DMS 273 (cell line): Measurements from ENCODE around the gene TMEM50B.
"Not testable (repeated sequence)": the region's sequence is repeated elsewhere in the genome, so short reads cannot be mapped to it uniquely, and the experiment has no call there.

ENCODE experiments used
- DNase-seq: peaks from one replicate; lab custom pipeline; 2025; ENCODE audit not compliant: unreplicated experiment; lab: John Stamatoyannopoulos, UW

TMEM50B gene

DNA sequence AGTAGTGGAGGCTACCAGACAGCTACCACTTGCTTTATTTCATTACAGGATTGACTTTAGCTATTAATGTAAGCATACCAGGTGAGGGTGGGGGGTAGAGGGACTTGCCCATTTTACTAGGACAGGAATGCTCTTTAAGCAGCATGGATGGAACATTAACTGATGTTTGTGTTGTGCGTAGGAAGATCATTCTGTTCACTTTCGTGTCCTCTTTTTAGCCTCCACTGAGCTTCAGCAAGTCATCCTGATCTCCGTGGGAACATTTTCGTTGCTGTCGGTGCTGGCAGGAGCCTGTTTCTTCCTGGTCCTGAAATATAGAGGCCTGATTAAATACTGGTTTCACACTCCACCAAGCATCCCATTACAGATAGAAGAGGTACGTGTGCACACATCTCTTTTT lies 47.3 kb downstream of the TMEM50B start:
- DNase-seq = no peak

DNA sequence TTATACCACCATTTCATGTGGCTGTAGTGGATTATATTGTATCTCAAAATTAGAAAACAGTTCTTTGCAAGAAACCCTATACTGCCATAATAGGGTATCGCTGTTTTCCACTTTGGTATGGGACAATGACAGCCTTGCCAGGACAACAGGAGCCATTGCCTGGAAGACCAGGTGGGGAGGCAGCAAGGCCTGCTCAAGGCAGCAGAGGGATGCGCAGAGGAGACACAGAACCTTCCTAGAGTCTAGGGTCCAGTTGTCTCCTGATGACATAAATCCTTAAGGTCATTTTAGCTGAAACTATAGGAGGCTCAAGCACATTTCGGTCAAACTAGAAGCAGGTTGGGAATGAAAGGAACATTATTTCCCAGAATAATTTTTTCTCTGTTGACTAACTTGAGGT lies 48.9 kb downstream of the TMEM50B start:
- no peak for DNase-seq

DNA sequence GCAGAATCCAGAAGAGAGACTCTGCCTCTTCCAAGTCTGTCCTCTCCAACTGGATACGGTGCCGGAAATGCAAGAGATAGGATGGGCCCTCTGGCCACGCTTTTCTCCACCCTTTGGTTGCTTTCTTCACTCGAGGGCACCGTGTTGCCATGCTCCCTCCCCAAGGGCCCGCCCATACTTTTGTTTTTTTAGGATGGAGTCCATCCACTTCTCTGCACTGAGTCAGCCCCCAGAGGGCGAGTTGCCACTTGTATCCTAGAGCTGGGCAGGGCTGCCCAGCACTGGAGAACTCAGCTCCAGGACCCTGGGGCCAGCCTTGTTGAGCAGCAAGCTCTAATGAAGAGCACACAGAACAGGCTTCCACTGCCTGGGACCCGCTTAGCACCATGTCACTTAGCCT lies 51.1 kb downstream of the TMEM50B start:
- peak; percentile 16 for DNase-seq

DNA sequence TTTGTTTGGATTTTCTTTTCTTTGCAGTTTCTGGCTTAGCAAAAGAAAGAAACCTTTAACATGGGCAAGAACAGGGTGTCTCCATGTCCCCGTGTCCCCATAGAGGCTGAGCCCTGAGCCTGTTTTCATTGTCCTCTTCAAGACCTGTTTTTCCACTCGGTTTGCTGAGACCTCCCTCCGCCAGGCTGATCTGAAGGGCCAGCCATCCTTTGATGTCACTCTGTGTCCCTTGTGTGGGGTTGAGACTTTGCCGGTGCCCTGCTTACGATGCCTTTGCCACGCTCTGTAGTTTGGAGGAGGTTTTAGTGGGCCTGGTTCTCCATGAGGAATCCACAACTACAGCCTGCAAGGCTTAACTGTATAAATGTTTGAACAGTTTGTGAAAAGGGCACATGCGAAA lies 52.7 kb downstream of the TMEM50B start:
- no peak for DNase-seq

DNA sequence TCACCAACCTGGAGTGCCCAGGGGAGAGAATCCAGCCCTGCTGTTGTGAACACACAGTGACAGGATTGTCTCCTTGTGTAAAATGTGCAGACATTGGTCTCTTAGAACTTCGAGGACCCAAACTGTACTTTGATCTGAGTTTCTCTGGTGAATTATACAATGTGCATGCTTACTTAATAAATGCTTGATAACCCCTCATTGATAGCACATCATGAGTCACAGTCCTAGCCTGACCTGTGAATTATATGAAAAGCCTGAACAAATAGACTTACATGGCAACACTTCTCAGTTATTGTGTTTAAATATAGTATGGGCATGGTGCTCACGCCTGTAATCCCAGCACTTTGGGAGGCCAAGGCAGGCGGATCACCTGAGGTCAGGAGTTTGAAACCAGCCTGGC lies 53.9 kb downstream of the TMEM50B start:
- no peak for DNase-seq

DNA sequence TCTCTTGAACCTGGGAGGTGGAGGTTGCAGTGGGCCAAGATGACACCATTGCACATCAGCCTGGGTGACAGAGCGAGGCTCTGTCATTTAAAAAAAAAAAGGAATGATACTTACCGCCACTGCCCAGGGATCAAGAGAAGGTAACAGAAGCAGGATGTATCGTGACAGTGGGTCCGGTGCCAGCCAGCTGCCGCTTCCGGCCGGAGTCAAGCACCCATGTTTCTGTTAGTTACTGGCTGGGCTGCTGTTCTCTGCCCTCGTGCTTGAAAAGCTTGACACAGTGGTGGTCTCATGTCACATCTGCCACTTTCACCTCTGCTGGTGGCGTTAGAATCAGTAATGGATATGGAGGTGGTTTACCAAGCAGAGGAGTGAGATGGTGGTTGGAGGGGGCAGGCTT lies 55.6 kb downstream of the TMEM50B start:
- DNase-seq = no peak

DNA sequence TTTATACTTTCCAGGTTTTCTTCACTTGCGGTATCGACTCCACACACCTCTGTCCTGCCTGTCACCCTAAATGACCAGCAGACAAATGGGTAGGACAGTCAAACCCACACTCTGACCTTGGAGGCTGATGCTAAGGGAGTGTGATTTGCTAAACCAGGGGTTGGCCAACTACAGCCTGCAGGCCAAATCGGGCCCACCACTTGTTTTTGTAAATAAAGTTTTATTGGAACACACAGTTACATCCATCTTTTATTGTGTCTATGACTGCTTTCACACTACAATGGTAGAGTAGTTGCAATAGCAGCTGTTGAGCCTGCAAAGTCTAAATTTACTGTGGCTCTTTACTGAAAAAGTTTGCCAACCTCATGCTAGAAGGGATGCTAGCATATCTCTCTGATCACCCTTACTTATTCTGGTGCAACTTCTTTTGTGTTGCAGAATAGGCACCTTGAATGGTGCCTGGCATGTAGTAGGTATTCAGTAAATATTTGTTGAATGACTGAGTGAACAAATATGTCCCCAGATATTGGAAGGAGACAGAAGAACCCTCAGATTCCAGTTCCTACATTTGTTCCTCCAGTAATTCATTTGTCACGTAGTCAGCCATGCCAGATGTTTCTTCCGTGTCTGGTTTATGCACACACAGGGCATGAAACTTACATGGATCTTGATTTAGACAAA lies 57.9 kb downstream of the TMEM50B start:
- DNase-seq = no peak

DNA sequence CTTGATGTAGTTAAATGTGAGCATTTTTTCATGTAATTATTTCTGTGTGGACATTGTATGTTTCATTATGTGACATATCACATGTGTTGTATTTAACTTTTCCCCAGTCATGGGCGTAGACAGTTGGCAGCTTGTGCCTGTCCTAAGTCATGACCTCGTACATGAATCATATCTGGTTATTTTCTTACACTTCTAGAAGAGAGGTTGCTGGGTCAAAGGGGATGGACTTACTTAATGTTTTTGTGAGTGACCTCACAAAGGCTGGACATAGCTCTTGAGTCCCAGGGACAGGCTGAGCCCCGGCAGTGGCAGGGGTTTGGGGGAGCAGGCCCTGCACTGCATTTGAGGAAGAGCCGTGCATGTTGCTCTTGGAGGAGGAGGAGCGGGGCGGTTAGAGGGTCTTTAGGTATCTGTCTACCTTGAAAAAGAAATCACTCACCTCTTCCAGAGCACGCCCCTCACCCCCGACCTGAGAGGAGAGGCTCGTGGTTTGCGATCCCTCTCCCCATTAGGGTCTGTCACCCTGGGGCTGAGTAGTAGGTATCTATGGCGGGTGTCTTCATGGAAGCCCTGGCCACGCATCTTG lies 60.1 kb downstream of the TMEM50B start:
- DNase-seq = no peak

DNA sequence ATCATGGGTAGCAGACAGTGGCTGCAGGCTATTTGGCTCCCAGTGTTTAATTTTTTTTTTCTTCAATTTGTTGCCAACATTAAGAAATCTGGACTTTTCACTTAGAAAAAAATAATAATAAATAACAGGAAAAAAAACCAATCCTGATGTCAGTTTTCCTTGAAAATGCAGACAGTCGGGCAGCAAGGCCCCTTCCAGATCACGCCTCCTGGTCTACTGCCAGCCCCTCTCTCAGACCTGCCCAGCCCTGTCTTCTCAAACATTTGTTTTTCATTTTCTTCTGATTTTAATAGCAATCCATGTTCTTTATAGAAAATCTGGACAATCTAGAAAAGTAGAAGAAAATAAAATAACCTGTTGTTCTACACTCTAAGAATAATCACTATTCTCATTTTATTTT lies 61.1 kb downstream of the TMEM50B start:
- no peak for DNase-seq

DNA sequence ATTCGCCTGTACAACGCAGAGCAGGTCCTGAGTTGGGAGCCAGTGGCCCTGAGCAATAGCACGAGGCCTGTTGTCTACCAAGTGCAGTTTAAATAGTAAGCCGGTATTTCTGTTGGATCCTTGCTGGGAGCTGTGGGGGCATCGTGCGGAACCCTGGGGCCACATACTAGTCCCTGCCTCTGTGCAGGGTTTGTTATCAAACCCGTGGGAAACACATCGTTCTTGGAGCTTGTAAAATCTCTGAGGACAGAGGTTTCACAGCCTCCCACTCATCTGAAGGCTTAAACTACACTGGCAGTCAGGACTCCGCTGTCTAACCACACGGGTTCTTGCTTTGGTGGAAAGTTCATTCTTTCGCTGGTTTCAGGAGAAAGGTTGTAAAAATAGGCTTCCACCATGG lies 64.8 kb downstream of the TMEM50B start:
- no peak for DNase-seq

DNA sequence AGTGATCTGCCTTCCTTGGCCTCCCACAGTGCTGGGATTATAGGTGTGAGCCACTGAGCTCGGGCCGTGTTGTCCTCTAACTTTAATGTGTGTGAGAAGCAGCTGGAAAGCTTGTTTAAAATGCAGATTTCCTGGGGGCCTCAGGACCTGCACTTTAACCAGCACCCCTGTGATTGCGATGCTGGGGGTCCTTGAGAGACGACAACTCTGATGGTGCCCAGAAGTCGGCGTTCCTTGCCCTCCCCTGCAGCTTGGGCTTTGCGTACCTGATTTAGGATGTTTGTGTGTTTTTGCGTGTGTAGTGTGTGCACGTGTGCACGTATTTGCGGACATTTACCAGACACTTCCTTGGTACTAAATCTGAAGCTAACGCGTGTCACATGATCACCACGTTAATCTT lies 65.7 kb downstream of the TMEM50B start:
- no peak for DNase-seq

DNA sequence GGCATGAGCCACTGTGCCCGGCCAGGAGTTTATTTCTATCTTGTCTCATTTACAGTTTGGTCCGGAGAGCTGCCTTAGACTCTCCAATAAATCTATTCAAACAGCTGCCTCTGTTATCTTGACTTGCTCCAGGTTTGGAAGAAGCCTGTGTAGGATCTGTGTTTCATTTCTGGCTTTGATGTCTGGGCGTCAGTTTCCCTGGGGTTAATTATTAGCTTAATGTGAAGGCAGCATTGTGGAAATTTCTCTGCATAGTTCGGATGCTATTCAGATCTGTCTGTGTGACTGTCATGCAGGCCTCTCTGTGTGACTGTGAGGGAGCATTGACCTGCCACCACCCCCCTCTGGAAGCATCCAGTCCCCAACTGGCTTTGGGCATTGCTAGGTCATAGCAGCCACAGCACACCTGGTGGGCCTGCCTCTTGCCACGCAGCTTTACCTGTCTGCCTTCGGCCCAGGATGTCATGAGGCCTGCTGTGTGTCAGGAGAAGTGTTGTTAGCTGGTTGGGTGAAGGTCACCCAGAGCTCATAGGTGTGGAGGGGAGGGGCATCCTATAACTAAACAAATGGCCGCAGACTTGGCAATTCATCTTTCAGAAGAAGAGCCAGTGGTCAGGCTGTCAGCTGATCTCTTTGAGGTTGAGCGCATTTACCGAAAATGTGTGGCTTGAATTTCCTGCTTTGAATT lies 66.8 kb downstream of the TMEM50B start:
- no peak for DNase-seq

DNA sequence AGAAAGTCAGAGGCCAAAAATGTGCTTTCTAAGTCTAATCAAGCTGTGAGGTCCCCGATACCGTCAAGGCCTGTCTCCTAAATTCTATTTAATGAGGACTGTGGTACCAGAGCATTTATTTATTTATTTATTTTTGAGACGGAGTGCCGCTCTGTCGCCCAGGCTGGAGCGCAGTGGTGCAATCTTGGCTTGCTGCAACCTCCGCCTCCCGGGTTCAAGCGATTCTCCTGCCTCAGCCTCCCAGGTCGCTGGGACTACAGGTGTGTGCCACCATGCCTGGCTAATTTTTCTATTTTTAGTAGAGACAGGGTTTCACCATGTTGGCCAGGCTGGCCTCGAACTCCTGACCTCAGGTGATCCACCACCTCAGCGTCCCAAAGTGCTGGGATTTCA lies 67.3 kb downstream of the TMEM50B start:
- DNase-seq = not testable (repeated sequence)

DNA sequence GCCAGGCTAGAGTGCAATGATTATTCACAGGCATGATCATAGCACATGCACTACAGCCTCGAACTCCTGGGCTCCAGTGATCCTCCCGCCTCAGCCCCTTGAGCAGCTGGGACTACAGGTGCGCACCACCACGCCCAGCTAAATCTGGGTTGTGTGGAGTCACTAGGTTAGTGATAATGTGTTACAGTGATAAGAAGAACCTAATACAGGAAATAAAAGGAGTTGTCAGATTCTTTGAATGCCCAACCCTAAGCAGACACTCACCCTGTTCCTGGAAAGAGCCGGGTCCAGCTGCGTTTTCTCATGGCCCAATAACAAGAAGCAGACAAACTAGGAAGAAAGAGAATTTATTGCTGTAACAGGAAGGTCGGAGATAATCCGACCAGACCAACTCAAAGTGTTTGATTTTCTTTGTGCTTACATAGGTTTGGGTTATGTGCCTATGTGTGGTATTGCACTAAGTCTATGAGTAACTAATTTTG lies 67.8 kb downstream of the TMEM50B start:
- no peak for DNase-seq

DNA sequence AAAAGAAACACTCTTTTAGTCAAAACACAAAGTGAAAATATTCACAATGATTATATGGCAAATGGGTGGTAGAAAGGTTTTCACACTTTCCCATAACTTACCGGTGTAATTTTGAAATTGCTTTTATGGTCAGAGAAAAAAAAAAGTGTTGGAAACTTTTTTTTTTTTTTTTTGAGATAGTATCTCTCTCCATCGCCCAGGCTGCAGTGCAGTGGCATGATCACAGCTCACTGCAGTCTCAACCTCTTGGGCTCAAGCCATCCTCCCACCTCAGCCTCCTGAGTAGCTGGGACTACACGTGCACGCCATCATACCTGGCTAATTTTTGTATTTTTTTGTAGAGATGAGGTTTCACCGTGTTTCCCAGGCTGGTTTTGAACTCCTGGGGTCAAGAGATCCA lies 73.3 kb downstream of the TMEM50B start:
- DNase-seq = no peak

DNA sequence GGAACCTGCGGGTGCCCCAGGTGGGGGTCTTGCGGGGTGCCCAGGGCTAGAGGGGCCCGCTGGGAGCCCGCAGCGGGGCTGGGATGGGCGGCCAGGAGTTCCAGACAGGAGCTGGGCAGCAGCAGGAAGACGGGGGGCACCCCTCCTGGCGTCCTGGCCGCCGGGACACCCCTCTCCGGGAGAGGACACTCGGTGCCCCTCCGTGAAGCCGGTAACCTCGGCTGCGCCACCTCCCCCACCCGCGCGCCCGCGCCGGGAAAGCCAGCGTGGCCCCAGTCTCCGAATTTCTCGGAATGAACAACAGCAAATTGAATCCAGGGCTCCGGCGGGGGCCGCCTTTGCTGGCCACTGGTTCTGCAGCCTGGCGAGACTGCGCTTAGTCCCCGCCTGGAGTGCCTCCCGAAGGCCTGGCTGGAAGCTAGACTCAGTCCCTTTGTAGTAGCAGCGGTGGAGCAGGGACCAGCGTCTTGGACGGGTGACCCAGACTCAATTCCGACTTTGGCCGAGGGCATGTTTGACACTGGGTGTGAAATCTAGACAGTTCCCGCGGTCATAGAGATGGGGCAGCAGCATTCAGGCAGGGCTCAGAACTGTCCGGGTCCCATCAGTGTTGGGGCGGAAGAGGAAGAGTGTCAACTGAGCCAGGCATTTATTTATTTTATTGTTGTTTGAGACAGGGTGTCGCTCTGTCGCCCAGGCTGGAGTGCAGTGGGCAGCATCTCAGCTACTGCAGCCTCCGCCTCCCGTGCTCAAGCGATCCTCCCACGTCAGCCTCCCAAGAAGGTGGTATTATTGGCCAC lies 75.8 kb downstream of the TMEM50B start:
- peak; percentile 69 for DNase-seq

DNA sequence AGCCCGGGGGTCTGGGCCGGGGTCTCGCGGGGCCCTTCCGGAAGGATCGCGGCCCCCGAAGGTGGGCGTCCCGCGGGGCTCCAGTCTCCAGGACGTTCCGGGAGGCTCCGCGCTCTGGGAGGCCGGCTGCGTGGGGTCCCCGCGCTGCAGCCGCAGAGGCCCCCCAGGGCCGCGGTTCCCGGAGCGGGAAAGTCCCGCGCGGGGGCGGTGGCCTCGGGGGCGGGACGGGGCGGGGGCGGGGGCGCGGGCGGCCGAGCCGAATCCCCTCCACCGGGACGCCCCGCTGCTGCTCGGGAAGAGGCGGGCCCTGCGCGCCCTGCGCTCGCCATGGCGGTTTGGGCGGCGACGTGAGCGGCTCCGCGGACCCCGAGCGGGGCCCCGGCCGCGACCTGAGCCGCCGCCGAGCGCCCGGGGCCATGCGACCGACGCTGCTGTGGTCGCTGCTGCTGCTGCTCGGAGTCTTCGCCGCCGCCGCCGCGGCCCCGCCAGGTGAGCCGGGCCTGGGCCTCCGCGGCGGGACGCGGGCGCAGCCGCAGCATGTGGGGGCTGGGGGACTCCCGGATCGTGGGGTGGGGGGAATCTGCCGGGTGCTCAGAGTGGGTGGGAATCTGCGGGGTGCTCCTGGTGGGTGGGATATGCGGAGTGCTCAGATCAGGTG lies 76.5 kb downstream of the TMEM50B start, which contains the start of gene IFNGR2:
TSS of gene IFNGR2 (plus strand) at position 286 of the 658 bp plus-strand sequence. CDS start at position 417, 131 bp downstream.
- DNase-seq = peak; percentile 70

DNA sequence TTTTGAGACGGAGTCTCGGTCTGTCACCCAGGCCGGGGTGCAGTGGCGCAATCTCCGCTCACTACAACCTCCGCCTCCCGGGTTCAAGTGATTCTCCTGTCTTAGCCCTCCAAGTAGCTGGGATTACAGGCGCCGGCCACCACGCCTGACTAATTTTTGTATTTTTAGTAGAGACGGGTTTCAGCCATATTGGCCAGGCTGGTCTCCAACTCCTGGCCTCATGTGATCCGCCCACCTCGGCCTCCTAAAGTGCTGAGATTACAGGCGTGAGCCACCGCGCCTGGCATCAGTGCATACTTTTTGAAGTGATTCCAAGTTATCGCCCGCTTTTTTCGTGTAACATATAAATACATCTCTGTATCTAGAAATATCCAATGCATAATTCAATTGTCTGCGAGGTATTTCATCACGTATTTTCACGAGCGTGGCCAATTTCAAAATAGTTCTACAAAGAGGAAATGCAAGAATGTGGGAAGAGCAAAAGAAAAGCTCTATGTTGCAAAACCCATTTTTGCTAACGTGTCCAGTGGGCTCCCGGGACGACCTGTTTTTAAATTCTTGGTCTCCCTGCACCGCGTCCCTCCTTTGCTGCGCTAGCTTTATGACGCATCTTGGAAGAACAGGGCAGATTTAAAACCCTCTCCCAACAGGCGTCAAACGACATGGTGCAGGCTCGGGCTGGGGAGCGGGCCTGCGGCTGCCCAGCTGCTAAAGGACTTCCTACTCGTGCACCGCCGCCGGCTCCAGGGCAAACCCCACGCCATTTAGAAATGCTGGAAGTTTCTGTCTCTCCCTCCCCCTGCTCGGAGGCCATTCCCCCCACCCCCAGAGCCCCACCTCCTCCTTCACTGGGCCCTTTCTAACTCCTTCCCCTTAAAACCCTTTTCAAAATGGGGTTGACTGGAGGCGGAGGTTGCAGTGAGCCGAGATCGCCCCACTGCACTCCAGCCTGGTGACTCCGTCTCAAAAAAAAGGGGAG lies 77.5 kb downstream of the TMEM50B start:
- peak; percentile 33 for DNase-seq

DNA sequence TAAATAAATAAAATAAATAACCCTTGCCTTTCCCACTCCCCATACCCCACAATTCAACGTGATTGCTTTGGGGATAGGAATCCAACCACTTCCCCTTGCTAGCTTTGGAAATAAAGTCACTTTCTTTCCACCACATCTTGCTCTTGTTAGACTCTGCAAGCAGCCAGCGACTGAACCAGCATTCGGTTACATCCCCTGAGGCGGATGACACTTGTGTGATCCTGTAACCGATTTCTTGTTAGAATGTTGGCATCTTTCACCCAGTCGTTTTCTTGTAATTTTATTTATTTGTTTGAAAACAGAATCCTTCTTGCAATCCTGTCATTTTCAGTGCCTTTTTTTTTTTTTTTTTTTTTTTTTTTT lies 78.2 kb downstream of the TMEM50B start:
- DNase-seq = peak; percentile 26
